ENCODE measurements around the gene CDIP1.
A peak's percentile ranks its signal among the peaks of the same experiment; 100 is the strongest.

The CDIP1 gene

DNA sequence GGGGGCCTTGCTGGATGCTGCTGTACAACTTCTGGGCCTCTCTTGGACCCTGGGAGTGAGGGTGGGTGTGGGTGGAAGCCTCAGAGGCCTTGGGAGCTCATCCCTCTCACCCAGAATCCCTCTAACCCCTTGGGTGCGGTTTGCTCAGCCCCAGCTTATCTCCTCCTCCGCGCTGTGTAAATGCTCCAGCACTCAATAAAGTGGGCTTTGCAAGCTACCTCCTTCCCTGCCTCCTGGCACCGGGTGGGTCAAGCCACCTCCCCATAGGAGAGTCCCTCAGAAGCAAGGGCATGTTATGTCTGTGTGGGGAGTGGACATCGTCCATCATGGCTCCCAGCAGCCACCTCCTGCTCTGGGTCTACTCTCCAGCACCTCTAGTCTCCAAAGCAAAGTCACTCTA, 28.4 kb downstream of the CDIP1 start:
- TF ChIP-seq, protein P1, sequence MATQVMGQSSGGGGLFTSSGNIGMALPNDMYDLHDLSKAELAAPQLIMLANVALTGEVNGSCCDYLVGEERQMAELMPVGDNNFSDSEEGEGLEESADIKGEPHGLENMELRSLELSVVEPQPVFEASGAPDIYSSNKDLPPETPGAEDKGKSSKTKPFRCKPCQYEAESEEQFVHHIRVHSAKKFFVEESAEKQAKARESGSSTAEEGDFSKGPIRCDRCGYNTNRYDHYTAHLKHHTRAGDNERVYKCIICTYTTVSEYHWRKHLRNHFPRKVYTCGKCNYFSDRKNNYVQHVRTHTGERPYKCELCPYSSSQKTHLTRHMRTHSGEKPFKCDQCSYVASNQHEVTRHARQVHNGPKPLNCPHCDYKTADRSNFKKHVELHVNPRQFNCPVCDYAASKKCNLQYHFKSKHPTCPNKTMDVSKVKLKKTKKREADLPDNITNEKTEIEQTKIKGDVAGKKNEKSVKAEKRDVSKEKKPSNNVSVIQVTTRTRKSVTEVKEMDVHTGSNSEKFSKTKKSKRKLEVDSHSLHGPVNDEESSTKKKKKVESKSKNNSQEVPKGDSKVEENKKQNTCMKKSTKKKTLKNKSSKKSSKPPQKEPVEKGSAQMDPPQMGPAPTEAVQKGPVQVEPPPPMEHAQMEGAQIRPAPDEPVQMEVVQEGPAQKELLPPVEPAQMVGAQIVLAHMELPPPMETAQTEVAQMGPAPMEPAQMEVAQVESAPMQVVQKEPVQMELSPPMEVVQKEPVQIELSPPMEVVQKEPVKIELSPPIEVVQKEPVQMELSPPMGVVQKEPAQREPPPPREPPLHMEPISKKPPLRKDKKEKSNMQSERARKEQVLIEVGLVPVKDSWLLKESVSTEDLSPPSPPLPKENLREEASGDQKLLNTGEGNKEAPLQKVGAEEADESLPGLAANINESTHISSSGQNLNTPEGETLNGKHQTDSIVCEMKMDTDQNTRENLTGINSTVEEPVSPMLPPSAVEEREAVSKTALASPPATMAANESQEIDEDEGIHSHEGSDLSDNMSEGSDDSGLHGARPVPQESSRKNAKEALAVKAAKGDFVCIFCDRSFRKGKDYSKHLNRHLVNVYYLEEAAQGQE (IDR thresholded peaks at IDR 0.05; ENCODE audit: insufficient replicate concordance, low read depth): no peak
- TF ChIP-seq, protein P2, sequence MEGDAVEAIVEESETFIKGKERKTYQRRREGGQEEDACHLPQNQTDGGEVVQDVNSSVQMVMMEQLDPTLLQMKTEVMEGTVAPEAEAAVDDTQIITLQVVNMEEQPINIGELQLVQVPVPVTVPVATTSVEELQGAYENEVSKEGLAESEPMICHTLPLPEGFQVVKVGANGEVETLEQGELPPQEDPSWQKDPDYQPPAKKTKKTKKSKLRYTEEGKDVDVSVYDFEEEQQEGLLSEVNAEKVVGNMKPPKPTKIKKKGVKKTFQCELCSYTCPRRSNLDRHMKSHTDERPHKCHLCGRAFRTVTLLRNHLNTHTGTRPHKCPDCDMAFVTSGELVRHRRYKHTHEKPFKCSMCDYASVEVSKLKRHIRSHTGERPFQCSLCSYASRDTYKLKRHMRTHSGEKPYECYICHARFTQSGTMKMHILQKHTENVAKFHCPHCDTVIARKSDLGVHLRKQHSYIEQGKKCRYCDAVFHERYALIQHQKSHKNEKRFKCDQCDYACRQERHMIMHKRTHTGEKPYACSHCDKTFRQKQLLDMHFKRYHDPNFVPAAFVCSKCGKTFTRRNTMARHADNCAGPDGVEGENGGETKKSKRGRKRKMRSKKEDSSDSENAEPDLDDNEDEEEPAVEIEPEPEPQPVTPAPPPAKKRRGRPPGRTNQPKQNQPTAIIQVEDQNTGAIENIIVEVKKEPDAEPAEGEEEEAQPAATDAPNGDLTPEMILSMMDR (IDR thresholded peaks at IDR 0.05; ENCODE audit: insufficient read depth, low read length): no peak
- no peak for TF ChIP-seq GABPA (IDR thresholded peaks at IDR 0.05; ENCODE audit: low read depth)
- TF ChIP-seq SPI1 (IDR thresholded peaks at IDR 0.05; ENCODE audit: borderline replicate concordance, low read depth): no peak
- no peak for TF ChIP-seq POLR2AphosphoS5 (IDR thresholded peaks at IDR 0.05; ENCODE audit: low read depth)
- peak overlapping the region; percentile 51 for H3K27ac ChIP-seq (replicated peaks)
- no peaks in the 10 kb centered on the region for H3K27me3 ChIP-seq (ENCODE audit: insufficient read depth, poor library complexity, severe bottlenecking)
- no peak overlapping the region for H3K4me3 ChIP-seq (replicated peaks; ENCODE audit: insufficient read depth, low read length)
- no peak for DNase-seq (ENCODE audit: low read depth in 1 of 2, low spot score in 1 of 2)

DNA sequence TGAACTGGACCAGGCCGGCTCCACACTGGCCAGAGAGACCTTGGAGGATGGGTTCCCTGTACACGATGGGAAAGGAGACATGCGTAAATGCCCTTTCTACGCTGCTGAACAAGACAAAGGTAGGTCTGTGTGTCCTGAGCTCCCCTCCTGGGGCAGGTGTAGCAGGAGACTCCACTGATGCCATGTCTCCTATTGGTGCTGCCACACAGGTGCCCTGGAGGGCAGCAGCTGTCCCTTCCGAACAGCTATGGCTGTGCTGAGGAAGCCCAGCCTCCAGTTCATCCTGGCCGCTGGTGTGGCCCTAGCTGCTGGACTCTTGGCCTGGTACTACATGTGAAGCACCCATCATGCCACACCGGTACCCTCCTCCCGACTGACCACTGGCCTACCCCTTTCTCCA, 29.2 kb downstream of the CDIP1 start:
- Histone ChIP-seq H3K4me3 (replicated peaks; ENCODE audit: insufficient read depth, low read length) (no peak overlapping the region), H3K27ac (replicated peaks) (no peak overlapping the region), H3K27me3 (ENCODE audit: insufficient read depth, poor library complexity, severe bottlenecking) (no peaks in the 10 kb centered on the region)
- no peak for DNase-seq (ENCODE audit: low read depth in 1 of 2, low spot score in 1 of 2)
- TF ChIP-seq, protein P1 (IDR thresholded peaks at IDR 0.05; ENCODE audit: insufficient replicate concordance, low read depth): no peak
- TF ChIP-seq, protein P2 (IDR thresholded peaks at IDR 0.05; ENCODE audit: insufficient read depth, low read length): no peak

DNA sequence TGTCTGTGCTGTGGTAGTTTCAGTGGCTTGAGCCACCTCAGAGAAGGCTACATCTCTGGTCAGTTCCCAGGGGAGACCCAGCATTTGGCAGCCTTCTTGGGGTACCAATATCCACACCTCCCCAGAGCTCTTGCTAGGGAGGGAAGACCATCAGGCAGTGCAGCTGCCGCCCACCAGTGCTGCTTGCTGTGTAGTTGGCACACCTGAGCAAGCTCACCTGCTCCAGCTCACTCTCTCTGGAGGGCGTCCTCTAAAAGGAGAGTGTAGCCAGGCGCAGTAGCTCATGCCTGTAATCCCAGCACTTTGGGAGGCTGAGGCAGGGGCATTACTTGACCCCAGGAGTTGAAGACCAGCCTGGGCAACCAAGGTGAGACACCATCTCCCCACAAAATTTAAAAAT, 29.8 kb downstream of the CDIP1 start:
- H3K27ac ChIP-seq (replicated peaks): no peak overlapping the region
- no peak overlapping the region for H3K4me3 ChIP-seq (replicated peaks; ENCODE audit: insufficient read depth, low read length)
- no peak for TF ChIP-seq SPI1 (IDR thresholded peaks at IDR 0.05; ENCODE audit: borderline replicate concordance, low read depth)
- TF ChIP-seq, protein P1 (IDR thresholded peaks at IDR 0.05; ENCODE audit: insufficient replicate concordance, low read depth): no peak
- TF ChIP-seq, protein P2 (IDR thresholded peaks at IDR 0.05; ENCODE audit: insufficient read depth, low read length): no peak
- no peak for TF ChIP-seq GABPA (IDR thresholded peaks at IDR 0.05; ENCODE audit: low read depth)
- TF ChIP-seq POLR2AphosphoS5 (IDR thresholded peaks at IDR 0.05; ENCODE audit: low read depth): no peak
- DNase-seq (ENCODE audit: low read depth in 1 of 2, low spot score in 1 of 2): no peak
- H3K27me3 ChIP-seq (ENCODE audit: insufficient read depth, poor library complexity, severe bottlenecking): no peaks in the 10 kb centered on the region

Data from HL-60 (cell line).